Activated CD8-positive, alpha-beta T cell treated with anti-CD3 and anti-CD28 coated beads, Interleukin-2, amount 10 ng/mL, durations not matched to agents 7 days and 5 days (primary cell): ENCODE results near the gene JMJD1C. TPM values are rescaled to one million over a fixed set of nuclear protein-coding genes. Genes with fewer than 3 reads are reported as not detected.

ENCODE experiments used
- ATAC-seq: fragments of 150-1000 bp; cut with Tn5 transposase; one replicate; pipeline ENCODE4 v1.10.0; 2021; ENCODE audit warnings: moderate library complexity
- CTCF ChIA-PET: fragments of 350-600 bp; sonication (Branson Sonifier 250); formaldehyde crosslinking; loops from one replicate; lab custom pipeline; 2021; ENCODE audit warnings: antibody characterized with exemption; lab: Charles Lee
- POLR2A ChIA-PET: fragments of 350-600 bp; sonication (Branson Sonifier 250); formaldehyde crosslinking; loops from one replicate; lab custom pipeline; 2021; ENCODE audit warnings: antibody characterized with exemption; lab: Charles Lee
- DNase-seq: peaks from one replicate; pipeline ENCODE4 v3.0.0-alpha.2; 2020
- H3K27ac Mint-ChIP-seq: one replicate; pipeline ENCODE4 v1.8.0; 2021; ENCODE audit warnings: mild to moderate bottlenecking, mixed read lengths
- H3K27me3 Mint-ChIP-seq: one replicate; pipeline ENCODE4 v1.8.0; 2021; ENCODE audit warnings: low read depth, mixed read lengths
- H3K36me3 Mint-ChIP-seq: one replicate; pipeline ENCODE4 v1.8.0; 2021; ENCODE audit warnings: low read depth, mixed read lengths
- H3K4me1 Mint-ChIP-seq: one replicate; pipeline ENCODE4 v1.8.0; 2021; ENCODE audit warnings: low read depth, mixed read lengths
- H3K4me3 Mint-ChIP-seq: one replicate; pipeline ENCODE4 v1.8.0; 2021; ENCODE audit warnings: mild to moderate bottlenecking, mixed read lengths
- H3K9me3 Mint-ChIP-seq: one replicate; pipeline ENCODE4 v1.8.0; 2022; ENCODE audit warnings: mixed read lengths; ENCODE audit not compliant: insufficient read depth
- total RNA-seq, 2 experiments: library from RNA; stranded (reverse); gene quantifications; one replicate each; pipeline ENCODE4 v1.2.3, GENCODE V29; 2021

The JMJD1C gene
- total RNA-seq, 2 experiments from 2014 or later: 63.0 to 65.1 TPM

DNA sequence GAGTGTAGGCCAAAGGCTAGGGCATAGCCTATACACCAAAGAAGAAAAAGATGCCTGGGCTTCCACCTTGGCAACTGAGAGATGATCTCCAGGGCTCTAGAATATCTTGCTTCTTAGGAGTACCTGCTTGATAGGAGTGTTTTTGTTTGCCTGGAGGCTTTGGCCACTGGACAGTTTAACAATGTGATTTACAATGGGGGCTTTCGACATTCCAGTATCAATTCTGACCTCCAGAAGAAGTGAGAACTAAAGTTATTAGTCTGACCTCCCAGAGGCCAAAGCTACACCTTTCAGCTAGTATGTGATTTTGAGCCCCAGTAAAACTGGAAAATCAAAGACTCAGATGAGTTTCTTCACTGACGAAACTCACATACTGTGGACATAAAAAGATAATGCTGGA is 96.1 kb downstream of the JMJD1C start:
- CTCF ChIA-PET: no interaction called here
- H3K27ac Mint-ChIP-seq: no peak overlapping the region
- H3K4me3 Mint-ChIP-seq: no peak overlapping the region
- H3K9me3 Mint-ChIP-seq: no peaks in the 10 kb centered on the region
- no peaks in the 10 kb centered on the region for H3K27me3 Mint-ChIP-seq
- no peak for ATAC-seq
- no peak for DNase-seq
- POLR2A ChIA-PET: no interaction called here
- peaks cover 1% of the 10 kb centered on the region for H3K4me1 Mint-ChIP-seq
- peaks cover 5% of the 10 kb centered on the region for H3K36me3 Mint-ChIP-seq

DNA sequence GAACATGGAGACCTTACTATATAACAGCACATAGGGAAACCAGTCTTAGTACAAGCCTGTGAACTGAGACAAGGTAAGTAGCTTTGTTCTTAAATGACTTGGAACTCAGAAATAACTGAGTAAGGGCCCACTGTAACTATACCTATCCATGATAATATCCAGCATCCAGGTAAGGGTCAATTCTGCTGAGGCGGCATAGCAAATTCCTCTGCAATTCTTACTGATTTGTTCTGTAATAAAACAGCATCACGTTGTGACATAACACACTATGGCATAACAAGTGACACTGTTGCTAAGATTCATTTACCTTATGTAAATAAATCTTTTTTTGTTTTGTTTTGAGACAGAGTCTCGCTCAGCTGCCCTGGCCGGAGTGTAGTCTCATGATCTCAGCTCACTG is 97.4 kb downstream of the JMJD1C start:
- peaks cover 5% of the 10 kb centered on the region for H3K36me3 Mint-ChIP-seq
- ChIA-PET CTCF (interaction anchor here (1.0 kb wide), 2 partner anchors 8 to 352 kb away, joined by 3 read pairs; no protein-coding TSS in a partner anchor), POLR2A (no interaction called here)
- H3K27ac Mint-ChIP-seq: no peak overlapping the region
- DNase-seq (no peak), ATAC-seq (no peak)
- H3K4me3 Mint-ChIP-seq: no peak overlapping the region
- H3K4me1 Mint-ChIP-seq: peaks cover 1% of the 10 kb centered on the region
- H3K9me3 Mint-ChIP-seq: no peaks in the 10 kb centered on the region
- no peaks in the 10 kb centered on the region for H3K27me3 Mint-ChIP-seq

DNA sequence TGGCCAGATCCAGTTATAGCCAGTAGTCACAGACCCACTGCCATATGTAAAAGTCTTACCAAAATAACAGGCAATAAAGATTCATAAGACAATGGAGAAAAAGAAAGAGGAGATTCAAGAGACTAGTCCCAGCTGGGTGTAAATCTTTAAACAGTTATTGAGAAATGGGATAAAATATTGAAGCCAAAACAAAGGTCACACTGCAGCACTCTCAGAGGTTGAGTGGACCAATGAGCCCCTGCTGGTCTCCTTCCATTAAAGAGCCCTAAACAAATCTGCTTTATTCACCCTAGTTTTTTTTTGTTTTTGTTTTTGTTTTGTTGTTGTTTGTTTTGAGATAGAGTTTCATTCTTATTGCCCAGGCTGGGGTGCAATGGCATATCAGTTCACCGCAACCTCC is 98.8 kb downstream of the JMJD1C start:
- POLR2A ChIA-PET: no interaction called here
- no peak overlapping the region for H3K4me3 Mint-ChIP-seq
- no peak overlapping the region for H3K27ac Mint-ChIP-seq
- no peaks in the 10 kb centered on the region for H3K27me3 Mint-ChIP-seq
- CTCF ChIA-PET: no interaction called here
- DNase-seq (no peak), ATAC-seq (no peak)
- peaks cover 3% of the 10 kb centered on the region for H3K36me3 Mint-ChIP-seq
- H3K4me1 Mint-ChIP-seq: peaks cover 1% of the 10 kb centered on the region
- no peaks in the 10 kb centered on the region for H3K9me3 Mint-ChIP-seq

DNA sequence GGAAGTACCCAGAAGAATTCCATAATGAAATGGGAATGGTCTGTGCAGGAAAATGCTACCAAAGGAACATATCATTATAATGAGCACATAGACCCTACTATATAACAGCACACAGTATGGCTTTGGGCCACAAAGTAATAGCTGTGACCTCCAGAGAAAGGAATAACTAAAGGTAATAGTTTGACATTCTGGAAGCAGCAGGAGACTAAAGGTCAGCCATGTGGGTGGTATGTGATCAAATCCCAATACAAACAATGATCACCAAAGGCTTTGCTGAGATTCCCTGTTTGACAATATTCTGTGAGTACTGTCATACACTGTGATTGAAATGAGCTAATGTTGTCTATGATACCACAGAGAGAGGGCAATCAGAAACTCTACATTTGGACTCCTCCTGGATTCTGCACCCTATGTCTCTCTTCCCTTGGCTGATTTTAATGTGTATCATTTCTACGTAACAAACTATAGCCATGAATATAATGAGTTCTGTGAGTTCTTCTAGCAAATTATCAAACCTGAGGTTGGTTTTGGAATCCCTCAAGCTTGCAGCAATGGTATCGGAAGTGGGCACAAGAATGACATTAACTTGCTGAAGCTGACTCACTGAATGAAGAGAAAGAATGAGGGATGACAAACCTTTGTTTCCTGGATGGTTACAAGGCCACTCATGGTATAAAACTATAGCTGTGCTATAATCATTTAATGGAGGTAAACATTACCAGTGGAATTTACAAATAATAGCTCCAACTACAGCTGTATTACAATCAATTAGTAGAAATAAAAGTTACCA is 99.6 kb downstream of the JMJD1C start:
- CTCF ChIA-PET: interaction anchor here (0.6 to 1.7 kb wide), 2 partner anchors 99 to 354 kb away, joined by 3 read pairs; no protein-coding TSS in a partner anchor
- POLR2A ChIA-PET: no interaction called here
- DNase-seq (no peak), ATAC-seq (no peak)
- Mint-ChIP-seq H3K36me3 (peaks cover 3% of the 10 kb centered on the region), H3K9me3 (no peaks in the 10 kb centered on the region), H3K4me3 (no peak overlapping the region), H3K27me3 (no peaks in the 10 kb centered on the region), H3K27ac (no peak overlapping the region), H3K4me1 (peaks cover 1% of the 10 kb centered on the region)

DNA sequence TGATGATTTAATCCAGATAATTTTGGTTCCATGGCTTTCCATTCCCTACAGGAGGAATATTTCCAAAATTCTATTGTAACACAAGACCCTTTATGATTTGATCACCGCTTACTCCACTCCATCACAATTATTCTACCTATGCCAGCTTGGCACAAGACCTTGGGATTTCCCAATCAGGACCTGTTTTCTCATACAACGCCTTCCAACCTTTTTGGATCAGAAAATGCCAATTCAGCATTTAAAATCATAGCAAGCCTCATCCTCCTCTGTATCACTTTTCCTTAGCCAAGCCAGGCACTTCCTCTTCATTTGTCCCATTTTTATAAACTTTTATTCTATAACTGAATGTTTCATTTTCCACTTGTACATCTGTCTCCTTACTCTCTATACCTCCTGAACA is 100.9 kb downstream of the JMJD1C start:
- no peak for ATAC-seq
- Mint-ChIP-seq H3K27me3 (no peaks in the 10 kb centered on the region), H3K36me3 (peaks cover 3% of the 10 kb centered on the region), H3K4me1 (peaks cover 1% of the 10 kb centered on the region), H3K9me3 (no peaks in the 10 kb centered on the region), H3K4me3 (no peak overlapping the region), H3K27ac (no peak overlapping the region)
- ChIA-PET POLR2A (no interaction called here), CTCF (interaction anchor here (1.7 kb wide), 1 partner anchor 355 kb away, joined by 3 read pairs; no protein-coding TSS in a partner anchor)
- no peak for DNase-seq

DNA sequence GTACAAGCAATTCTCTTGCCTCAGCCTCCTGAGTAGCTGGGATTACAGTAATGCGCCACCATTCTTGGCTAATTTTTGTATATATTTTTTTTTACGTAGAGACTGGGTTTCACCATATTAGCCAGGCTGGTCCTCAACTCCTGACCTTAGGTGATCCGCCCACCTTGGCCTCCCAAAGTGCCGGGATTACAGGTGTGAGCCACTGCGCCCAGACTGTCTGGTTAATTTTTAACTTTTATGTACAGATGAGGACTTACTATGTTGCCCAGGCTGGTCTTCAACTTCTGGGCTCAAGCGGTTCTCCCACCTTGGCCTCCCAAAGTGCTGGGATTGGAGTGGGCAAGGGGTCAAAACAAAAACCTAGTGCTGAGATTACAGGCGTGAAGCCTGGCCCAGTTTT is 101.8 kb downstream of the JMJD1C start:
- H3K4me3 Mint-ChIP-seq: no peak overlapping the region
- ChIA-PET CTCF (no interaction called here), POLR2A (no interaction called here)
- DNase-seq (no peak), ATAC-seq (no peak)
- no peak overlapping the region for H3K27ac Mint-ChIP-seq
- peaks cover 1% of the 10 kb centered on the region for H3K4me1 Mint-ChIP-seq
- H3K27me3 Mint-ChIP-seq: no peaks in the 10 kb centered on the region
- H3K9me3 Mint-ChIP-seq: no peaks in the 10 kb centered on the region
- peaks cover 3% of the 10 kb centered on the region for H3K36me3 Mint-ChIP-seq

DNA sequence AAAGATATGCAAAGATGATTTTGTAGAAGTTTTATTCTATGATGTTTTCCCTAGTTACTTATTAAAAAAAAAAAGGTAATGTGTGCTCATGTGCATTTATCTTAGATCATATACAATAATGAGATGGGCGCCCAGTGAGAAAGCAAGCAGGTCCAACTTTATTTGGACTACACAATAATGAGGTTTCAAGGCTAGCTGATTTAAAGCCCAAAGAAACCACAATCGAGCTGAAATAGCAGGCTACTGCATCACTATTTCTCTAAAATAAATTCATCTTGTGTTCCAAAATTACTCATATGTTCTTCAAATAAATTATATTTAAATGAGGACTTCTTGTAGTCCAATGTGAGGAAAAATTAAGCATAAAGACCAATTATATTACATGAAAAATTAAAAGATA is 110.1 kb downstream of the JMJD1C start:
- Mint-ChIP-seq H3K9me3 (no peaks in the 10 kb centered on the region), H3K27ac (no peak overlapping the region), H3K36me3 (no peaks in the 10 kb centered on the region)

DNA sequence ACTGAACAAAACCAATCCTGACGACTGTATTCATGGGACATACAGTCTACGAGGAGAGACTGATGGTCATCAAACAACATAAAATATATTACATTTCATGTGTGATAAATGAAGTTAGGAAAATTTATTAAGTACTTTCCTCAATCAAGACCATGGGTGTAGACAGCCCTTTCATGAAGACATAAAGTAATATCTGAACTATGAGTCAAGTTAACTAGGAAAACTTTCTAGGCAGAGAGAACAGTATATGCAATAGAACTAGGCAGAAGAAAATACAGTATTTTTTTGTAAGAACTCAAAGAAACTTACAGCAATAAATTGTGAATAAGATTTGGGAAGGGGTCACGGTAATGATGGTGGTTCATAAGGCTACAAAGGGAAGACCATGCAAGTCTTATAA is 112.8 kb downstream of the JMJD1C start:
- Mint-ChIP-seq H3K9me3 (no peaks in the 10 kb centered on the region), H3K4me3 (no peak overlapping the region), H3K36me3 (no peaks in the 10 kb centered on the region), H3K4me1 (peaks cover 7% of the 10 kb centered on the region), H3K27me3 (no peaks in the 10 kb centered on the region), H3K27ac (no peak overlapping the region)
- ChIA-PET POLR2A (no interaction called here), CTCF (no interaction called here)
- ATAC-seq (no peak), DNase-seq (no peak)

More for the DNA sequence above, 110.1 kb downstream of the JMJD1C start:
- ChIA-PET CTCF (interaction anchor here (0.6 to 1.3 kb wide), 3 partner anchors 9 to 364 kb away, joined by 3 to 6 read pairs (median 4); no protein-coding TSS in a partner anchor), POLR2A (interaction anchor here (1.3 kb wide), 1 partner anchor 87 kb away, joined by 4 read pairs; no protein-coding TSS in a partner anchor)
- peaks cover 7% of the 10 kb centered on the region for H3K4me1 Mint-ChIP-seq
- H3K27me3 Mint-ChIP-seq: no peaks in the 10 kb centered on the region
- no peak overlapping the region for H3K4me3 Mint-ChIP-seq
- DNase-seq: no peak
- ATAC-seq: no peak

DNA sequence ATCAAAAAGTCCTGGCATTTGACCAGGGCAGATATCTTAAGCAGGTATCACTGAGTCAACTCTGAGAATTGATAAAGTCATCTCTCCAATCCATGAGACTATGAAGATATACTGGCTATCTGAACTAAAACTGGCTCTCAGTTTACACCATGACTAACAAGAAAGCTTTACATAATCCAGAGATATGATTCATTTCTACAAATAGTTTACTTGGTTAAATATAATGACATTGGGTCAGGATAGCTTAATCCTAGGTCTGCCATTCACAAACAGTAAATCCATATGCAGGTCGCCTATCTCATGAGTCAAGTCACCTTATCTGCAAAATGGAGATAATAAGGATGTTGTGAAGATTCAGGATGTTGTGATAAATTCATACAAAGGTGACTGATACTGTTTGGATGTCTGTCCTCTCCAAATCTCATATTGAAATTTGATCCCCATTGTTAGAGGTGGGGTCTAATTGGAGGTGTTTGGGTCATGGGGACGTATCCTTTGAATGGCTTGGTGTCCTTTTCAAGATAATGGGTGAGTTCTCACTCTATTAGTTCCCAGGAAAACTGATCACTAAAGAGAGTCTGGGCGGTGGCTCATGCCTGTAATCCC is 117.4 kb downstream of the JMJD1C start:
- H3K9me3 Mint-ChIP-seq: no peaks in the 10 kb centered on the region
- ChIA-PET POLR2A (no interaction called here), CTCF (no interaction called here)
- H3K4me3 Mint-ChIP-seq: no peak overlapping the region
- no peak overlapping the region for H3K27ac Mint-ChIP-seq
- H3K4me1 Mint-ChIP-seq: no peaks in the 10 kb centered on the region
- no peak for ATAC-seq
- DNase-seq: no peak
- peaks cover 3% of the 10 kb centered on the region for H3K36me3 Mint-ChIP-seq
- H3K27me3 Mint-ChIP-seq: no peaks in the 10 kb centered on the region

DNA sequence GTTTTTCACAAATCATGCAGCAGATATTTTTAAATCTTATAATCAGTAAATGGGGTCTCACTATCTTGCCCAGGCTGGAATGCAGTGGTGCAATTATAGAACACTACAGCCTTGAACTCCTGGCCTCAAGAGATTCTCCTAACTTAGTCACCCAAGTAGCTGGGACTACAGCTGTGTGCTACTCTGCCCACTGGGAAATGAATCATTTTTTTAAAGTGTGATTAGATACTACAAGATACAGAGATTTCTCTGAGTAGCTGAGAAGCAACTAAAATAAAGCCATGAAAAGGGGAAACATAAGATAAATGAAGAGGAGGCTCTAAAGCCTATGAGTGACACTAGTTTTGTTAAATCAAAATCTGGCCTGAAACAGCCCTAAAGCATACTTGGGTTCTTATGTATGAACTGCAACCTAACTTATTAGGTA is 119.7 kb downstream of the JMJD1C start:
- DNase-seq (no peak), ATAC-seq (no peak)
- CTCF ChIA-PET: no interaction called here
- no peaks in the 10 kb centered on the region for H3K9me3 Mint-ChIP-seq
- H3K4me3 Mint-ChIP-seq: no peak overlapping the region
- H3K4me1 Mint-ChIP-seq: no peaks in the 10 kb centered on the region
- no peaks in the 10 kb centered on the region for H3K27me3 Mint-ChIP-seq
- H3K27ac Mint-ChIP-seq: no peak overlapping the region
- H3K36me3 Mint-ChIP-seq: peaks cover 3% of the 10 kb centered on the region
- POLR2A ChIA-PET: no interaction called here

DNA sequence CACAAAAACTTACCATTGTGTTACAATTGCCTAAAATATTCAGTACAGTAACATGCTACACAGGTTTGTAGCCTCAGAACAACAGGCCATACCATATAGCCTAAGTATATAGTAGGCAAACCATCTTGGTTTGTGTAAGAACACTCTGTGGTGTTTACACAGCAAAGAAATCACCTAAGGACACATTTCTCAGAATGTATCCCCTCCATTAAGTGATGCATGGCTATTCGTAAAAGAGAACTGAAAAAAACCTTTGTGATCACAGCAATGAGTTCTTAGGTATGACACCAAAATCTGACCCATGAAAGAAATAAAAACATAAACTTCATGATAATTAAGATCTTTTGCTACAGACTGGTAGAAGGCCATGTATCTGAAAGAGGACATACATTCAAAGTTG is 121.5 kb downstream of the JMJD1C start:
- no peak overlapping the region for H3K27ac Mint-ChIP-seq
- DNase-seq (no peak), ATAC-seq (no peak)
- no peaks in the 10 kb centered on the region for H3K27me3 Mint-ChIP-seq
- no peak overlapping the region for H3K4me3 Mint-ChIP-seq
- POLR2A ChIA-PET: no interaction called here
- CTCF ChIA-PET: no interaction called here
- no peaks in the 10 kb centered on the region for H3K4me1 Mint-ChIP-seq
- no peaks in the 10 kb centered on the region for H3K9me3 Mint-ChIP-seq
- peaks cover 3% of the 10 kb centered on the region for H3K36me3 Mint-ChIP-seq

DNA sequence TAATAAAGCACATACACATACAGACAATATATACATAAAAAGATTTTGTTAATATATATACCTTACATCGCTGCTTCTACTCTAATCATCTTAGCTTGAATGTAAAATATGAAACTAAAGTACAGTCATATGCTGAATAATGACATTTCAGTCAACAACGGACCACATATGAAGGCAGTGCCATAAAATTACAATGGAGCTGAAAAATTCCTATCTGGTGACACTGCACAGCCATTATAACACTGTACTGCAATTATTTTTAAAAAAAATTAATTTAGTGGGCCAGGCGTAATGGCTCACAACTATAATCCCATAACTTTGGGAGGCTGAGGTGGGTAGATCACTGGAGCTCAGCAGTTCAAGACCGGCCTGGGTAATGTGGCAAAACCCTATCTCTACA is 122.3 kb downstream of the JMJD1C start:
- POLR2A ChIA-PET: no interaction called here

More for the DNA sequence above, 122.3 kb downstream of the JMJD1C start:
- H3K27ac Mint-ChIP-seq: no peak overlapping the region
- H3K36me3 Mint-ChIP-seq: peaks cover 5% of the 10 kb centered on the region
- no peaks in the 10 kb centered on the region for H3K9me3 Mint-ChIP-seq
- no peaks in the 10 kb centered on the region for H3K4me1 Mint-ChIP-seq
- DNase-seq (no peak), ATAC-seq (no peak)
- no peak overlapping the region for H3K4me3 Mint-ChIP-seq
- H3K27me3 Mint-ChIP-seq: no peaks in the 10 kb centered on the region
- CTCF ChIA-PET: no interaction called here
